ENCODE results near the gene SCRG1. TPM values are rescaled to one million over a fixed set of nuclear protein-coding genes. Genes with fewer than 3 reads are reported as not detected.

SCRG1 gene
- polyA plus RNA-seq (ENCODE audit: insufficient read length in 3 of 3) = under 1 TPM; 0.27 to 0.53 (median 0.33) TPM
- long read RNA-seq, donor 1 = 0 reads
- long read RNA-seq, donor 2, full-length matches to known transcripts = 3 of 3 reads
- long read RNA-seq, donor 2, partial matches to known transcripts = 0 of 3 reads
- long read RNA-seq, donor 2, other reads (novel, unspliced or antisense) = 0 of 3 reads
- long read RNA-seq, donor 3, full-length matches to known transcripts = 2 of 2 reads
- long read RNA-seq, donor 3, partial matches to known transcripts = 0 of 2 reads
- long read RNA-seq, donor 3, other reads (novel, unspliced or antisense) = 0 of 2 reads
- long read RNA-seq, donor 4 = 0 reads
- long read RNA-seq, donor 5 = 0 reads
- long read RNA-seq, donor 6, full-length matches to known transcripts = 1 of 1 reads
- long read RNA-seq, donor 6, partial matches to known transcripts = 0 of 1 reads
- long read RNA-seq, donor 6, other reads (novel, unspliced or antisense) = 0 of 1 reads
- long read RNA-seq, donor 7 = 0 reads
- long read RNA-seq, donor 8 = 0 reads
- long read RNA-seq, donor 9 = 0 reads
- long read RNA-seq, donor 10 = 0 reads
- long read RNA-seq, donor 11 = 0 reads
- long read RNA-seq, donor 12, full-length matches to known transcripts = 1 of 1 reads
- long read RNA-seq, donor 12, partial matches to known transcripts = 0 of 1 reads
- long read RNA-seq, donor 12, other reads (novel, unspliced or antisense) = 0 of 1 reads
- long read RNA-seq, donor 13 = 0 reads
- long read RNA-seq, donor 14 = 0 reads
- long read RNA-seq, donor 15 = 0 reads
- long read RNA-seq, donor 16, full-length matches to known transcripts = 2 of 2 reads
- long read RNA-seq, donor 16, partial matches to known transcripts = 0 of 2 reads
- long read RNA-seq, donor 16, other reads (novel, unspliced or antisense) = 0 of 2 reads

- no peak for DNase-seq (ENCODE audit: extremely low read depth in 1 of 11, low read depth in 9 of 11, low spot score in 4 of 11)
These were observed at the start of gene SCRG1 for GRCh38 chr4:173398779-173399415. Gene SCRG1 (minus strand): TSS chr4:173399116. CDS start chr4:173391414, 7,702 bp downstream.

- no peak for DNase-seq (ENCODE audit: extremely low read depth in 1 of 11, low read depth in 9 of 11, low spot score in 4 of 11)
These were observed 49.2 kb upstream of the SCRG1 start for GRCh38 chr4:173448103-173448502.

GRCh38 chr4:173446416-173446815, 47.5 kb upstream of the SCRG1 start:
- DNase-seq (ENCODE audit: extremely low read depth in 1 of 11, low read depth in 9 of 11, low spot score in 4 of 11) = no peak

- DNase-seq (ENCODE audit: extremely low read depth in 1 of 11, low read depth in 9 of 11, low spot score in 4 of 11) = no peak
These were observed 44.2 kb upstream of the SCRG1 start for GRCh38 chr4:173443121-173443520.

- DNase-seq (ENCODE audit: extremely low read depth in 1 of 11, low read depth in 9 of 11, low spot score in 4 of 11) = no peak
These were observed 43.5 kb upstream of the SCRG1 start for GRCh38 chr4:173442223-173442932.

GRCh38 chr4:173440888-173441287, 42.0 kb upstream of the SCRG1 start:
- DNase-seq (ENCODE audit: extremely low read depth in 1 of 11, low read depth in 9 of 11, low spot score in 4 of 11) = no peak

- no peak for DNase-seq (ENCODE audit: extremely low read depth in 1 of 11, low read depth in 9 of 11, low spot score in 4 of 11)
These were observed 37.9 kb upstream of the SCRG1 start for GRCh38 chr4:173436771-173437265.

GRCh38 chr4:173436149-173436579, 37.2 kb upstream of the SCRG1 start:
- no peak for DNase-seq (ENCODE audit: extremely low read depth in 1 of 11, low read depth in 9 of 11, low spot score in 4 of 11)

- DNase-seq (ENCODE audit: extremely low read depth in 1 of 11, low read depth in 9 of 11, low spot score in 4 of 11) = no peak
These were observed 35.3 kb upstream of the SCRG1 start for GRCh38 chr4:173434231-173434630.

GRCh38 chr4:173433447-173433846, 34.5 kb upstream of the SCRG1 start:
- no peak for DNase-seq (ENCODE audit: extremely low read depth in 1 of 11, low read depth in 9 of 11, low spot score in 4 of 11)

GRCh38 chr4:173432430-173432829, 33.5 kb upstream of the SCRG1 start:
- DNase-seq (ENCODE audit: extremely low read depth in 1 of 11, low read depth in 9 of 11, low spot score in 4 of 11) = no peak

GRCh38 chr4:173426064-173426463, 27.1 kb upstream of the SCRG1 start:
- no peak for DNase-seq (ENCODE audit: extremely low read depth in 1 of 11, low read depth in 9 of 11, low spot score in 4 of 11)

- DNase-seq (ENCODE audit: extremely low read depth in 1 of 11, low read depth in 9 of 11, low spot score in 4 of 11) = no peak
These were observed 26.2 kb upstream of the SCRG1 start for GRCh38 chr4:173424899-173425805.

- DNase-seq (ENCODE audit: extremely low read depth in 1 of 11, low read depth in 9 of 11, low spot score in 4 of 11) = no peak
These were observed 21.9 kb upstream of the SCRG1 start for GRCh38 chr4:173420801-173421200.

- peak in 1 of 11 donors; percentile 31 for DNase-seq (ENCODE audit: extremely low read depth in 1 of 11, low read depth in 9 of 11, low spot score in 4 of 11)
These were observed 21.4 kb upstream of the SCRG1 start for GRCh38 chr4:173420324-173420752.

- no peak for DNase-seq (ENCODE audit: extremely low read depth in 1 of 11, low read depth in 9 of 11, low spot score in 4 of 11)
These were observed 19.7 kb upstream of the SCRG1 start for GRCh38 chr4:173418639-173419038.

- no peak for DNase-seq (ENCODE audit: extremely low read depth in 1 of 11, low read depth in 9 of 11, low spot score in 4 of 11)
These were observed 18.9 kb upstream of the SCRG1 start for GRCh38 chr4:173417833-173418232.
